PFSK-1 (cell line): ENCODE results near the gene APPL2.

Source experiments
- FOXP2 ChIP-seq: optimal IDR thresholded peaks from 2 replicates; pipeline ENCODE3; 2011; ENCODE audit warnings: borderline replicate concordance, control low read depth, inconsistent platforms; ENCODE audit not compliant: insufficient read depth; ENCODE audit errors: extremely low read length, extremely low read depth
- POLR2AphosphoS5 ChIP-seq: IDR thresholded peaks from 2 replicates; pipeline ENCODE4 v1.6.1; 2012; ENCODE audit warnings: low read depth, mild to moderate bottlenecking, control low read depth, low read length, moderate library complexity
- REST ChIP-seq, 2 experiments: IDR thresholded peaks; 2 replicates each; pipeline versions ENCODE4 v1.6.1 to v1.8.0; 2011 to 2012; ENCODE audit warnings: low read depth in 2 of 2, low read length in 2 of 2, control low read depth in 1 of 2, inconsistent platforms in 1 of 2, mild to moderate bottlenecking in 1 of 2, moderate library complexity in 1 of 2; ENCODE audit not compliant: insufficient read depth in 1 of 2
- SIN3A ChIP-seq: IDR thresholded peaks from 2 replicates; pipeline ENCODE4 v1.6.1; 2012; ENCODE audit warnings: mild to moderate bottlenecking, low read length, moderate library complexity, borderline replicate concordance; ENCODE audit not compliant: insufficient read depth
- TAF1 ChIP-seq: IDR thresholded peaks from 2 replicates; pipeline ENCODE4 v1.6.1; 2012; ENCODE audit warnings: low read length, control low read depth, borderline replicate concordance; ENCODE audit not compliant: insufficient read depth

GRCh38 chr12:105212438-105212837 lies 23.5 kb downstream of the APPL2 start:
- no peak for TF ChIP-seq REST (IDR thresholded peaks at IDR 0.05; ENCODE audit: insufficient read depth in 1 of 2, low read depth in 2 of 2, low read length in 2 of 2)
- TF ChIP-seq TAF1 = no peak
- TF ChIP-seq SIN3A = no peak
- no peak for TF ChIP-seq POLR2AphosphoS5
- no peak for TF ChIP-seq FOXP2
